Aorta (tissue), 5 donors: ENCODE measurements around the gene FXYD3. TPM values are rescaled to one million over a fixed set of nuclear protein-coding genes. Genes with fewer than 3 reads are reported as not detected.

ENCODE experiments used
- ATAC-seq: fragments of 200-7000 bp; cut with Tn5 transposase; one replicate; pipeline ENCODE4 v1.9.1; 2022; ENCODE audit warnings: moderate library complexity; ENCODE audit not compliant: low FRiP score
- DNase-seq, 2 donors: peaks; one replicate each; pipeline ENCODE4 v3.0.0-alpha.2; 2020
- H3K27ac ChIP-seq, 2 donors: one replicate each; pipeline ENCODE4 v1.5.1; 2013; ENCODE audit warnings: low read length in 2 of 2, mild to moderate bottlenecking in 2 of 2, moderate library complexity in 2 of 2, control low read depth in 1 of 2, inconsistent platforms in 1 of 2, low read depth in 1 of 2
- H3K27me3 ChIP-seq, 2 donors: one replicate each; pipeline ENCODE4 v1.6.1; 2013; ENCODE audit warnings: control low read depth in 1 of 2, low read length in 1 of 2, mild to moderate bottlenecking in 1 of 2, moderate library complexity in 1 of 2; ENCODE audit not compliant: insufficient read depth in 2 of 2, control insufficient read depth in 1 of 2
- H3K36me3 ChIP-seq, 2 donors: one replicate each; pipeline ENCODE4 v1.6.1; 2013; ENCODE audit warnings: control low read depth in 1 of 2, low read length in 1 of 2, mild to moderate bottlenecking in 1 of 2; ENCODE audit not compliant: insufficient read depth in 2 of 2, control insufficient read depth in 1 of 2
- H3K4me1 ChIP-seq, 2 donors: one replicate each; pipeline ENCODE4 v1.6.1; 2013; ENCODE audit warnings: low read length in 2 of 2, control low read depth in 1 of 2, mild to moderate bottlenecking in 1 of 2, moderate library complexity in 1 of 2; ENCODE audit not compliant: insufficient read depth in 2 of 2, control insufficient read depth in 1 of 2
- H3K4me3 ChIP-seq, 2 donors: one replicate each; pipeline ENCODE4 v1.5.1; 2013; ENCODE audit warnings: low read length in 2 of 2, control low read depth in 1 of 2, mild to moderate bottlenecking in 1 of 2
- H3K9me3 ChIP-seq: one replicate; pipeline ENCODE4 v1.6.1; 2013; ENCODE audit warnings: mild to moderate bottlenecking, low read length; ENCODE audit not compliant: control insufficient read depth
- WGBS, 2 donors: extraction: QIAGEN DNeasy Blood & Tissue Kit; methylation state at CpG; one replicate each; pipeline ENCODE4 v1.1.7; 2013; 5-methylcytosine and 5-hydroxymethylcytosine counted together
- intact Hi-C, 2 donors: fragments of 100-400 bp; cut with DNase I; formaldehyde crosslinking; loops; one replicate each; pipeline versions ENCODE4 v1.14.2 to v1.15.0; 2022
- polyA plus RNA-seq, 2 donors: library from polyadenylated mRNA; stranded (reverse); fragments of 200-250 nt; gene quantifications; one replicate each; pipeline ENCODE4 v1.2.3, GENCODE V29; 2013
- total RNA-seq, 2 donors: library from RNA; stranded (reverse); fragmentation: NEBNext Ultra II Directional; extraction: Animal tissue kit (Norgen Biotek cat#: 25700); gene quantifications; one replicate each; pipeline ENCODE4 v1.2.1, GENCODE V29; 2021
- donor health status: healthy with polysubstance abuse.
- donor health status: Bipolar disorder and iron deficiency.
- donor health status: DM: no; HTN: no; CAD: no.
- donor health status: DM: no; HTN: no; CAD: no.
- donor health status: DM: yes; HTN: yes; CAD: no.

The FXYD3 gene
- total and polyA plus RNA-seq, 4 donors, result 0.49 to 77.6 (median 4.3) TPM

- WGBS, 2 donors, result 83 to 87% methylated on average over 11 of the region's 11 CpGs
- Histone ChIP-seq H3K4me1 (no peaks in the 10 kb centered on the region), H3K27me3 (no peaks in the 10 kb centered on the region), H3K27ac (no peak overlapping the region), H3K36me3 (no peaks in the 10 kb centered on the region), H3K4me3 (no peak overlapping the region), H3K9me3 (no peaks in the 10 kb centered on the region)
- DNase-seq, result peak in 1 of 2 donors; percentile 20
- ATAC-seq, result no peak
- intact Hi-C loops, result no loop called here
Observed at GRCh38 chr19:35117799-35118198, 2.2 kb downstream of the FXYD3 start.

GRCh38 chr19:35118268-35119020, 2.8 kb downstream of the FXYD3 start:
- ATAC-seq (no peak), DNase-seq (peak in 1 of 2 donors; percentile 20)
- Histone ChIP-seq H3K27me3 (no peaks in the 10 kb centered on the region), H3K9me3 (no peaks in the 10 kb centered on the region), H3K4me1 (no peaks in the 10 kb centered on the region), H3K4me3 (no peak overlapping the region), H3K36me3 (no peaks in the 10 kb centered on the region), H3K27ac (no peak overlapping the region)
- intact Hi-C loops, result no loop called here
- 88 to 91% methylated on average over 12 to 13 of the region's 13 CpGs for WGBS, 2 donors

- H3K27ac ChIP-seq, result no peak overlapping the region
- H3K27me3 ChIP-seq, result no peaks in the 10 kb centered on the region
- no peaks in the 10 kb centered on the region for H3K4me1 ChIP-seq
- H3K9me3 ChIP-seq, result no peaks in the 10 kb centered on the region
- no peaks in the 10 kb centered on the region for H3K36me3 ChIP-seq
- intact Hi-C loops, result no loop called here
- DNase-seq (peak in 1 of 2 donors; percentile 45), ATAC-seq (no peak)
- H3K4me3 ChIP-seq, result no peak overlapping the region
- 85% methylated on average over 14 of the region's 14 CpGs for WGBS, 2 donors
Observed at GRCh38 chr19:35119091-35119490, 3.5 kb downstream of the FXYD3 start.

- H3K4me3 ChIP-seq, result no peak overlapping the region
- intact Hi-C loops, result no loop called here
- no peak for ATAC-seq
- no peaks in the 10 kb centered on the region for H3K9me3 ChIP-seq
- no peak for DNase-seq
- H3K27ac ChIP-seq, result no peak overlapping the region
- no peaks in the 10 kb centered on the region for H3K4me1 ChIP-seq
- no peaks in the 10 kb centered on the region for H3K36me3 ChIP-seq
- no peaks in the 10 kb centered on the region for H3K27me3 ChIP-seq
- 88 to 89% methylated on average over 9 of the region's 9 CpGs for WGBS, 2 donors
Observed at GRCh38 chr19:35119578-35120155, 4.0 kb downstream of the FXYD3 start.

DNA sequence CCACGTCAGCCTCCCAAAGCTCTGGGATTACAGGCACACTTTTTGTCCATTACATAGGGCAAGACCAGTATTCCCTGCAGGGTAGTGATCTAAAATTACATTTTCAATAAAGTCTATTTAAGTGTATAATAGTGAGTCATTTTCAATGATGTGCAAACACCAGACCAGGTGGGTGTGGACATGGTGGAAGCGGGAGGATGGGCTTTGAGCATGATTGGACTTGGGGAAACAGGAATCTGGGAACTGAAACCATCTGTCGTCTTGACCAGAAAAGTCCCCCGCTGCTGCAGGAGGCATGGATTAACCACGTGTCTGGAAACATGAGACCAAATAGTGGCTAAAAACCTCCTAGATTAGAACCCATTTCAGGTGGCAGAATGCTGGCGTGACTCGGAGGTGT, 4.9 kb downstream of the FXYD3 start:
- intact Hi-C loops, result no loop called here
- no peak for DNase-seq
- ATAC-seq, result no peak
- Histone ChIP-seq H3K36me3 (no peaks in the 10 kb centered on the region), H3K4me3 (no peak overlapping the region), H3K9me3 (no peaks in the 10 kb centered on the region), H3K27me3 (no peaks in the 10 kb centered on the region), H3K4me1 (no peaks in the 10 kb centered on the region), H3K27ac (no peak overlapping the region)
- WGBS, 2 donors, result 79% methylated on average over 7 of the region's 7 CpGs

GRCh38 chr19:35120898-35121297, 5.3 kb downstream of the FXYD3 start:
- WGBS, 2 donors, result 79 to 86% methylated on average over 6 to 7 of the region's 7 CpGs
- no peaks in the 10 kb centered on the region for H3K27me3 ChIP-seq
- DNase-seq, result no peak
- no peaks in the 10 kb centered on the region for H3K4me1 ChIP-seq
- no peaks in the 10 kb centered on the region for H3K9me3 ChIP-seq
- H3K36me3 ChIP-seq, result no peaks in the 10 kb centered on the region
- H3K4me3 ChIP-seq, result no peak overlapping the region
- ATAC-seq, result no peak
- intact Hi-C loops, result no loop called here
- no peak overlapping the region for H3K27ac ChIP-seq

GRCh38 chr19:35122687-35123551, 7.3 kb downstream of the FXYD3 start:
- WGBS, 2 donors, result 72 to 77% methylated on average over 19 of the region's 19 CpGs
- H3K27me3 ChIP-seq, result no peaks in the 10 kb centered on the region
- peak overlapping the region in 1 of 2 donors; percentile 28 for H3K27ac ChIP-seq
- no peaks in the 10 kb centered on the region for H3K36me3 ChIP-seq
- H3K9me3 ChIP-seq, result no peaks in the 10 kb centered on the region
- DNase-seq (no peak), ATAC-seq (no peak)
- no peak overlapping the region for H3K4me3 ChIP-seq
- no peaks in the 10 kb centered on the region for H3K4me1 ChIP-seq
- intact Hi-C loops, result no loop called here

- Histone ChIP-seq H3K9me3 (no peaks in the 10 kb centered on the region), H3K4me3 (no peak overlapping the region), H3K27me3 (no peaks in the 10 kb centered on the region), H3K27ac (peak overlapping the region in 1 of 2 donors; percentile 28), H3K4me1 (no peaks in the 10 kb centered on the region), H3K36me3 (no peaks in the 10 kb centered on the region)
- intact Hi-C loops, result no loop called here
- WGBS, 2 donors, result 9 to 11% methylated on average over 5 of the region's 5 CpGs
- DNase-seq (peak; percentile 88 to 94), ATAC-seq (peak; percentile 61)
Observed at GRCh38 chr19:35123573-35123972, 8.0 kb downstream of the FXYD3 start.
